HL-60 (cell line): Measurements from ENCODE around the gene ABHD16A.

ENCODE experiments used
- CTCF ChIP-seq: IDR thresholded peaks from one replicate; pipeline ENCODE4 v1.5.1; 2011; ENCODE audit warnings: low read length, control low read depth, inconsistent platforms; ENCODE audit not compliant: insufficient read depth
- GABPA ChIP-seq: IDR thresholded peaks from 2 replicates; pipeline ENCODE4 v1.6.1; 2012; ENCODE audit warnings: low read depth
- POLR2AphosphoS5 ChIP-seq: IDR thresholded peaks from 2 replicates; pipeline ENCODE4 v1.6.1; 2012; ENCODE audit warnings: low read depth
- REST ChIP-seq: IDR thresholded peaks from 2 replicates; pipeline ENCODE4 v1.6.1; 2012; ENCODE audit warnings: low read depth; ENCODE audit not compliant: insufficient replicate concordance
- SPI1 ChIP-seq: IDR thresholded peaks from 2 replicates; pipeline ENCODE4 v1.6.1; 2012; ENCODE audit warnings: low read depth, mild to moderate bottlenecking, borderline replicate concordance

- TF ChIP-seq SPI1 (no peak), CTCF (no peak), REST (no peak), POLR2AphosphoS5 (no peak), GABPA (no peak)
Observed at GRCh38 chr6:31708224-31708623, 5.1 kb upstream of the ABHD16A start.
